Brain microvascular endothelial cell (primary cell): ENCODE data around the gene ADPRS.

Experiments used
- DNase-seq: peaks from one replicate; pipeline ENCODE4 v3.0.0-alpha.2; 2020
- H3K27ac ChIP-seq: fragments of 250-450 bp; sonication (Bioruptor Pico); 2 replicates; pipeline ENCODE4 v1.5.1; 2020; ENCODE audit warnings: mild to moderate bottlenecking, moderate library complexity
- H3K27me3 ChIP-seq: fragments of 250-450 bp; sonication (Bioruptor Pico); replicated peaks from 2 replicates; pipeline ENCODE4 v1.5.1; 2020; ENCODE audit warnings: mild to moderate bottlenecking
- H3K36me3 ChIP-seq: fragments of 250-450 bp; sonication (Bioruptor Pico); replicated peaks from 2 replicates; pipeline ENCODE4 v1.5.1; 2020; ENCODE audit warnings: mild to moderate bottlenecking
- H3K4me3 ChIP-seq: 2 replicates; pipeline ENCODE4 v1.5.1; 2011; ENCODE audit warnings: low read depth, mild to moderate bottlenecking, control low read depth, low read length, moderate library complexity
- CTCF ChIP-seq: IDR thresholded peaks from 2 replicates; pipeline ENCODE4 v1.5.1; 2011; ENCODE audit warnings: low read depth, mild to moderate bottlenecking, moderate library complexity, low read length, control low read depth, inconsistent platforms; ENCODE audit errors: missing control alignments
- in situ Hi-C: cut with HindIII; loops from 2 replicates; pipeline ENCODE4 v1.10.0; 2017; ENCODE audit warnings: low sequenced_read_pairs, low pct_ligation_motif_present

The ADPRS gene

GRCh38 chr1:36107394-36107793, 18.7 kb downstream of the ADPRS start:
- TF ChIP-seq CTCF = no peak
- Histone ChIP-seq H3K36me3 (no peaks in the 10 kb centered on the region), H3K4me3 (no peak overlapping the region), H3K27me3 (no peaks in the 10 kb centered on the region), H3K27ac (no peak overlapping the region)
- DNase-seq = no peak
- in situ Hi-C loops = no loop called here

GRCh38 chr1:36108314-36108713, 19.6 kb downstream of the ADPRS start:
- in situ Hi-C loops = no loop called here
- no peak for TF ChIP-seq CTCF
- no peaks in the 10 kb centered on the region for H3K36me3 ChIP-seq
- H3K27me3 ChIP-seq = no peaks in the 10 kb centered on the region
- H3K4me3 ChIP-seq = no peak overlapping the region
- peak overlapping the region; percentile 62 for H3K27ac ChIP-seq
- DNase-seq = peak; percentile 67

- no peak for TF ChIP-seq CTCF
- peak overlapping the region; percentile 62 for H3K27ac ChIP-seq
- no peaks in the 10 kb centered on the region for H3K27me3 ChIP-seq
- no peaks in the 10 kb centered on the region for H3K36me3 ChIP-seq
- DNase-seq = peak; percentile 85
- H3K4me3 ChIP-seq = no peak overlapping the region
- in situ Hi-C loops = no loop called here
These were observed 20.5 kb downstream of the ADPRS start for GRCh38 chr1:36109041-36109679.

- no peak overlapping the region for H3K27ac ChIP-seq
- no peak overlapping the region for H3K4me3 ChIP-seq
- TF ChIP-seq CTCF = no peak
- DNase-seq = no peak
- H3K36me3 ChIP-seq = no peaks in the 10 kb centered on the region
- no peaks in the 10 kb centered on the region for H3K27me3 ChIP-seq
- in situ Hi-C loops = no loop called here
These were observed 22.5 kb downstream of the ADPRS start for GRCh38 chr1:36111151-36111550.

- Histone ChIP-seq H3K27ac (no peak overlapping the region), H3K27me3 (no peaks in the 10 kb centered on the region), H3K36me3 (no peaks in the 10 kb centered on the region), H3K4me3 (no peak overlapping the region)
- in situ Hi-C loops = no loop called here
- DNase-seq = no peak
- no peak for TF ChIP-seq CTCF
These were observed 24.1 kb downstream of the ADPRS start for GRCh38 chr1:36112823-36113222.

- Histone ChIP-seq H3K27ac (no peak overlapping the region), H3K36me3 (no peaks in the 10 kb centered on the region), H3K4me3 (no peak overlapping the region), H3K27me3 (no peaks in the 10 kb centered on the region)
- no peak for TF ChIP-seq CTCF
- in situ Hi-C loops = no loop called here
- DNase-seq = no peak
These were observed 25.7 kb downstream of the ADPRS start for GRCh38 chr1:36114371-36114770.
